Kidney (tissue), 14 donors: ENCODE data around the gene HES1. TPM values are rescaled to one million over a fixed set of nuclear protein-coding genes. Genes with fewer than 3 reads are reported as not detected.

Source experiments
- DNase-seq, 5 donors: peaks; one replicate each; pipeline ENCODE4 v3.0.0-alpha.2; 2013 to 2020
- FAIRE-seq: peaks from 2 replicates; lab custom pipeline; 2012; peaks lifted over from hg19 to GRCh38; lab: Jason Lieb, UNC
- H3K27ac ChIP-seq, 2 donors: one replicate each; pipeline ENCODE4 v1.7.0; 2013; ENCODE audit warnings: low read depth in 2 of 2, low read length in 2 of 2, inconsistent platforms in 1 of 2
- H3K27me3 ChIP-seq: one replicate; pipeline ENCODE4 v1.7.1; 2013; ENCODE audit warnings: low read length, inconsistent platforms; ENCODE audit not compliant: control insufficient read depth, insufficient read depth
- H3K36me3 ChIP-seq, 3 donors: one replicate each; pipeline versions ENCODE4 v1.7.0 to v1.7.1; 2013; ENCODE audit warnings: low read length in 3 of 3, control low read depth in 1 of 3, inconsistent platforms in 1 of 3; ENCODE audit not compliant: insufficient read depth in 3 of 3, control insufficient read depth in 2 of 3
- H3K4me1 ChIP-seq, 3 donors: one replicate each; pipeline versions ENCODE4 v1.7.0 to v1.7.1; 2013; ENCODE audit warnings: low read length in 3 of 3, inconsistent platforms in 1 of 3, low read depth in 1 of 3; ENCODE audit not compliant: control insufficient read depth in 2 of 3, insufficient read depth in 2 of 3
- H3K4me3 ChIP-seq, 3 donors: one replicate each; pipeline versions ENCODE4 v1.7.0 to v1.8.1; 2013; ENCODE audit warnings: low read length in 3 of 3, control low read depth in 1 of 3, inconsistent platforms in 1 of 3
- H3K9ac ChIP-seq, 3 donors: one replicate each; pipeline versions ENCODE4 v1.7.0 to v1.7.1; 2013; ENCODE audit warnings: low read length in 3 of 3, control low read depth in 1 of 3, inconsistent platforms in 1 of 3
- H3K9me3 ChIP-seq, 3 donors: one replicate each; pipeline versions ENCODE4 v1.7.0 to v1.7.1; 2013; ENCODE audit warnings: low read length in 3 of 3, control low read depth in 1 of 3, inconsistent platforms in 1 of 3; ENCODE audit not compliant: control insufficient read depth in 2 of 3, insufficient read depth in 1 of 3
- intact Hi-C: fragments of 100-400 bp; cut with DNase I; formaldehyde crosslinking; loops from one replicate; pipeline ENCODE4 v1.11.1; 2022
- polyA plus RNA-seq: library from polyadenylated mRNA; stranded (reverse); fragments of 350-450 nt; fragmentation: Illumina TruSeq; extraction: RNeasy Lipid Tissue Mini Kit (QIAGEN cat#74804); gene quantifications from one replicate; pipeline ENCODE4 v1.2.3, GENCODE V29; 2014; ENCODE audit warnings: low read depth, low replicate concordance; ENCODE audit not compliant: insufficient read depth
- total RNA-seq: library from RNA; stranded (reverse); fragmentation: NEBNext Ultra II Directional; extraction: Animal tissue kit (Norgen Biotek cat#: 25700); gene quantifications from one replicate; pipeline ENCODE4 v1.2.1, GENCODE V29; 2021
- TF ChIP-seq, protein P1 (sequence below): IDR thresholded peaks from 3 replicates; pipeline ENCODE4 v1.5.1; 2012; ENCODE audit warnings: mild to moderate bottlenecking, moderate library complexity, borderline replicate concordance; ENCODE audit not compliant: insufficient read depth; ENCODE audit errors: extremely low read depth
- donor health status: control.
- donor health status: control.
- donor health status: control.
- donor health status: control.
- donor health status: control.
- donor health status: DM: yes; HTN: yes; CAD: no.
- donor health status: Normal renal cell carcinoma (clear cell type).

The HES1 gene
- total and polyA plus RNA-seq, 2 donors from 2014 or later = 44.3 to 77.4 TPM

- peak in 3 of 5 donors; percentile 60 to 76 (median 76) for DNase-seq
- Histone ChIP-seq H3K27me3 (no peaks in the 10 kb centered on the region), H3K4me3 (no peak overlapping the region), H3K4me1 (peaks cover 0 to 8% (median 4%) of the 10 kb centered on the region in 3 donors), H3K36me3 (no peaks in the 10 kb centered on the region), H3K9ac (no peak overlapping the region), H3K9me3 (no peaks in the 10 kb centered on the region), H3K27ac (no peak overlapping the region)
- no peak for FAIRE-seq
- intact Hi-C loops = no loop called here
- TF ChIP-seq, protein P1, sequence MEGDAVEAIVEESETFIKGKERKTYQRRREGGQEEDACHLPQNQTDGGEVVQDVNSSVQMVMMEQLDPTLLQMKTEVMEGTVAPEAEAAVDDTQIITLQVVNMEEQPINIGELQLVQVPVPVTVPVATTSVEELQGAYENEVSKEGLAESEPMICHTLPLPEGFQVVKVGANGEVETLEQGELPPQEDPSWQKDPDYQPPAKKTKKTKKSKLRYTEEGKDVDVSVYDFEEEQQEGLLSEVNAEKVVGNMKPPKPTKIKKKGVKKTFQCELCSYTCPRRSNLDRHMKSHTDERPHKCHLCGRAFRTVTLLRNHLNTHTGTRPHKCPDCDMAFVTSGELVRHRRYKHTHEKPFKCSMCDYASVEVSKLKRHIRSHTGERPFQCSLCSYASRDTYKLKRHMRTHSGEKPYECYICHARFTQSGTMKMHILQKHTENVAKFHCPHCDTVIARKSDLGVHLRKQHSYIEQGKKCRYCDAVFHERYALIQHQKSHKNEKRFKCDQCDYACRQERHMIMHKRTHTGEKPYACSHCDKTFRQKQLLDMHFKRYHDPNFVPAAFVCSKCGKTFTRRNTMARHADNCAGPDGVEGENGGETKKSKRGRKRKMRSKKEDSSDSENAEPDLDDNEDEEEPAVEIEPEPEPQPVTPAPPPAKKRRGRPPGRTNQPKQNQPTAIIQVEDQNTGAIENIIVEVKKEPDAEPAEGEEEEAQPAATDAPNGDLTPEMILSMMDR = no peak
Measured at GRCh38 chr3:194176274-194176991, 40.5 kb downstream of the HES1 start.

GRCh38 chr3:194177141-194177540 is 41.2 kb downstream of the HES1 start:
- Histone ChIP-seq H3K9me3 (no peaks in the 10 kb centered on the region), H3K27ac (no peak overlapping the region), H3K4me3 (no peak overlapping the region), H3K27me3 (no peaks in the 10 kb centered on the region), H3K36me3 (no peaks in the 10 kb centered on the region), H3K4me1 (peaks cover 0 to 8% (median 4%) of the 10 kb centered on the region in 3 donors), H3K9ac (no peak overlapping the region)
- DNase-seq (no peak), FAIRE-seq (no peak)
- TF ChIP-seq, protein P1 = no peak
- intact Hi-C loops = no loop called here

DNA sequence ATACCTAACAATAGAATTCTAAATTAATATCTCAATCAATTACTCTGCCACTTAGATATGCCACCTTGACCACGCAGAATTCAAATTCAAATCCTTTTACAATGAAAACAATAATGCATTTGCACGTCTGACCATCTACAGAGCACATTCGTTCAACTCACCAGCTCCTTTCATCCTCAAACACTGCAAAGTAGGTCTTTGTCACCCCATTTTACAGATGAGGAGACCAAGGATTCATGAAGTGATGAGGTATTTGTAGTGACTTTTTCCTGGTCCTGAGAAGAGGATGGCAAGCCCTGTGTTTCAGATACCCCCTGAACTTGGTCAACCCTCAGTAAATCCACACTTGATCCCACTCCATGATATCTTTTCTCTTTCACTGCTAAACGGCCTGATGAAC is 42.2 kb downstream of the HES1 start:
- TF ChIP-seq, protein P1 = no peak
- H3K36me3 ChIP-seq = no peaks in the 10 kb centered on the region
- no peaks in the 10 kb centered on the region for H3K9me3 ChIP-seq
- no peak for FAIRE-seq
- H3K9ac ChIP-seq = no peak overlapping the region
- peaks cover 0 to 8% (median 4%) of the 10 kb centered on the region in 3 donors for H3K4me1 ChIP-seq
- no peaks in the 10 kb centered on the region for H3K27me3 ChIP-seq
- H3K27ac ChIP-seq = no peak overlapping the region
- no peak overlapping the region for H3K4me3 ChIP-seq
- no peak for DNase-seq
- intact Hi-C loops = no loop called here
